Coronary artery (tissue), 2 donors: Measurements from ENCODE around the gene TRIO.

Experiments used
- DNase-seq: peaks from one replicate; pipeline ENCODE4 v3.0.0-alpha.2; 2017; ENCODE audit warnings: low spot score
- H3K27ac ChIP-seq, 2 donors: fragments of 200-600 bp; sonication (generic); one replicate each; pipeline ENCODE4 v1.5.1; 2016 to 2019
- H3K4me3 ChIP-seq: fragments of 200-600 bp; sonication (generic); 2 replicates; pipeline ENCODE4 v1.5.1; 2016; ENCODE audit warnings: mild to moderate bottlenecking, moderate library complexity
- TF ChIP-seq, protein P1 (sequence below): fragments of 200-600 bp; sonication (generic); IDR thresholded peaks from one replicate; pipeline ENCODE4 v1.5.1; 2019; ENCODE audit warnings: antibody characterized with exemption

Gene TRIO

DNA sequence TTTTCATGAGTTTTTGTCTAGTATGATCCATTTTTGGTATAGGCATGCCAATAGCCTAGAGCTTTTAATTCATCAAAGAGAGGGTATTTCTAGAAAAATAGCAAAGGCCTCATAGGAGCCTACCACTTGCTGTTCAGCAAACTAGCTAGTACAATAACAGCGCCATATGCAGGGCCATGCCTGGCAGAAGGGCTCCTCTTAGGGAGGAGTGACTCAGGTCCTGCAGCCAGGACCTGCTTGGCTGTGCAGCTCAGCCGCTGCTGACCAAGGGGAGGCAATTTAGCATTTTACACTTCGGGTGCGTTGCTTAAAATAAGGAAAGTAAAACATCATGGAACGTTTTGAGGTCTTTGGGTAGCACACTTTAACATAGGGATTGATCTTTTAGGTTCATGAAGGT, 100.6 kb downstream of the TRIO start:
- Histone ChIP-seq H3K4me3 (no peak overlapping the region), H3K27ac (no peak overlapping the region)
- DNase-seq = no peak
- TF ChIP-seq, protein P1, sequence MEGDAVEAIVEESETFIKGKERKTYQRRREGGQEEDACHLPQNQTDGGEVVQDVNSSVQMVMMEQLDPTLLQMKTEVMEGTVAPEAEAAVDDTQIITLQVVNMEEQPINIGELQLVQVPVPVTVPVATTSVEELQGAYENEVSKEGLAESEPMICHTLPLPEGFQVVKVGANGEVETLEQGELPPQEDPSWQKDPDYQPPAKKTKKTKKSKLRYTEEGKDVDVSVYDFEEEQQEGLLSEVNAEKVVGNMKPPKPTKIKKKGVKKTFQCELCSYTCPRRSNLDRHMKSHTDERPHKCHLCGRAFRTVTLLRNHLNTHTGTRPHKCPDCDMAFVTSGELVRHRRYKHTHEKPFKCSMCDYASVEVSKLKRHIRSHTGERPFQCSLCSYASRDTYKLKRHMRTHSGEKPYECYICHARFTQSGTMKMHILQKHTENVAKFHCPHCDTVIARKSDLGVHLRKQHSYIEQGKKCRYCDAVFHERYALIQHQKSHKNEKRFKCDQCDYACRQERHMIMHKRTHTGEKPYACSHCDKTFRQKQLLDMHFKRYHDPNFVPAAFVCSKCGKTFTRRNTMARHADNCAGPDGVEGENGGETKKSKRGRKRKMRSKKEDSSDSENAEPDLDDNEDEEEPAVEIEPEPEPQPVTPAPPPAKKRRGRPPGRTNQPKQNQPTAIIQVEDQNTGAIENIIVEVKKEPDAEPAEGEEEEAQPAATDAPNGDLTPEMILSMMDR = no peak

DNA sequence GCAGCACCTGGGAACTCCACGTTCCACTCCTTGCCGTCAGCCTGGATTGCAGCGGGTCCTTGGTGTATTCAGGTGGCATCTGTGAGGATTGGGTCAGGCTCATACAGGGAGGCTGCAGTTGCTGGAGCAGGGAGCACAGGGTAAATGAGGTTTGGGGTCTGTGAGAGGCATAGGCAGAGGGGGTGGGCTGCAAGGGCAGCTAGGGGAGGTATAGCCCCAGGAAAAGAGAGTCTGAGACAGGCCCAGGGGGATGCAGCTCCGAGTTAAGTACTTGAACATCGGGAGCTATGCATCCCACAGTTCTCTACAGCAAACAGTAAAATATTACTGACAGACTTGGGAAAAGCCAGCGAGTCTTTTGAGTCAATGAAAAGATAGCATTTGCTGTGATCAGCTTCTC, 101.6 kb downstream of the TRIO start:
- no peak overlapping the region for H3K4me3 ChIP-seq

DNA sequence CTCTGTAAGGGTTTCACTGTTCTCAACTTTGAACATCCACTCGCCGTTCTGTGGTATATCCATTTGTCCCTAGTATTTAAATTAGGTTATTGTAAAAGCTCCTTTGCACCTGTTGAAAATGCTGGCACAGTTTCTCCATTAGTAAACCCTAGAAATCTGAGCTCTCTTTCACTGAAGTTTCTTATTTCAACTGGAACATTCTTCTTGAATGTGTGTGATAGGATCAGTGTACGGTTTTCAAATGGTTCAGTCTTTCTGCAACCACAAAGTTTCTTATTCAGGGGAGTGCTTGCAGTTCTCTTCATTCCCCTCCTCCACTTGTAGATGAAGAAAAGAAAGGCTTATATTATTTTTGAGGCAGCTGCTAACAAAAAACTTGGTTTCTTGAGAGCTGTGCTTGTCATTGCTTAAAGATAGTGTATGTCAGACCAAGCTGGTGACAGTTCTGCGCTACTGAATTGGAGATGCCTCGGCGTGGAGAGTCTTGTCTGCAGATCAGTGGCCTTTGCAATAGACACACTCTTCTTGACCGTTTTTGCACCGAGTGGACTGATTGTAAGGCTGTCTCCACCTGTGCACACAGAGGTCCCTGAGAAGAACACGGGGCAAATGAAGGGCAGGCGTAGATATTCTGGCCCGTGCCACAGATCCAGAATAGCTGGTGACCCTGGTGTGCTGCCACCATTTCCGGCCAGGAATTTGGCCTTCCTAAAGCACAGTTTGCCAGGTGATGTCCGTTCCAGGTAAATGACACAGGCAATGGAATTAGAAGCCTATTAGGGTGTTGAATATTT, 102.2 kb downstream of the TRIO start:
- TF ChIP-seq, protein P1 = no peak
- Histone ChIP-seq H3K4me3 (no peak overlapping the region), H3K27ac (no peak overlapping the region)
- no peak for DNase-seq

More for the DNA sequence above, 101.6 kb downstream of the TRIO start:
- DNase-seq = no peak
- no peak overlapping the region for H3K27ac ChIP-seq
- TF ChIP-seq, protein P1 = no peak

DNA sequence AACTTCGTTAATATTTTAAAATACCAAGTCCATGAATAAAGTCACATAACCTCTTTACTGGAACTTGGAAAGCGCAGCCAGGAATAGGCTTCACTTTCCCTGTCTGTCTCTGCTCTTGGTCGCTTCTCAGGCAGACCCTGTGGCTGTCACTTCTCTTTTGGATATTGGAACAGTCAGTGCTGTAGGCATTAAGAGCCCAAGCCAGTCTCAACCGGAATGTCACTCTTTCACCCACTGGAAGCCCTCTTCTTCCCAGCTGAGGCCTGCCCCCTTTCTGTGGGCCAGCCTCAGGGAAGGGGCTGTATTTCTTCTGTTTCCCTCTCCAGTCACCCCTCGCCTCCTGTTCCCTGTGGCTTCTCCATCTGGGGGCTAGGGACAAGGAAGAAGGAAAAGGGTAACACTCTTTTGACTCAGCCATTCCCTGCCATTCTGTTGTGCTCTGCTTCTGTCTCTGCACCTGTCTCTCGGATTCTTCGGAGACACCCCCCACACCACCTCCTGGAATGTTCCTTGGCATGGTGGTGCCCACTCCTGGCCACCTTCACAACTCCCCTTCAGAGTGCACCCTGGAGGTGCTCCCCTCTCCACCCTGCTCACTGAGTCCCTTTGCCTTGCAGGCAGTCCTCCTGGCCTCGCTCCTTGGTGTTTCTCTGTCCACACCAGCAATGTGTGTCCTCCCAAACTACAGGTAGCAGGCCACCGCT, 103.4 kb downstream of the TRIO start:
- TF ChIP-seq, protein P1 = no peak
- Histone ChIP-seq H3K4me3 (no peak overlapping the region), H3K27ac (no peak overlapping the region)
- DNase-seq = no peak

DNA sequence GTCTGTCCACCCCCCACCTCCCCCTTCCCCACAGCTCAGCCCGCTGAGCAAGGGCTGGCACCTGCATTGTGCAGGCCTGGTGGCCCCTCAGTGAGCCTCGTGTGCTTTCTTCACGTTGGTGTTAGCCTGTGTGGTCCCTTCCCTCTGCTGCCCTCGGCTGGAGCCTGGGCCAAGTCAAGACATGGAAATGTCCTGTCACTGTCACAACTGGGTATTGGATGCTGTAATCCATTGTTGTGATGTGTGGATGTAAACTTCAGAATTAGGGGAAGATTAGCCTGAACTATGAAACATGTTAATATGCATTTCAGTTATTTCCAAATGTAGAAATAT, 103.9 kb downstream of the TRIO start:
- TF ChIP-seq, protein P1 = no peak
- H3K27ac ChIP-seq = no peak overlapping the region
- DNase-seq = no peak
- H3K4me3 ChIP-seq = no peak overlapping the region

DNA sequence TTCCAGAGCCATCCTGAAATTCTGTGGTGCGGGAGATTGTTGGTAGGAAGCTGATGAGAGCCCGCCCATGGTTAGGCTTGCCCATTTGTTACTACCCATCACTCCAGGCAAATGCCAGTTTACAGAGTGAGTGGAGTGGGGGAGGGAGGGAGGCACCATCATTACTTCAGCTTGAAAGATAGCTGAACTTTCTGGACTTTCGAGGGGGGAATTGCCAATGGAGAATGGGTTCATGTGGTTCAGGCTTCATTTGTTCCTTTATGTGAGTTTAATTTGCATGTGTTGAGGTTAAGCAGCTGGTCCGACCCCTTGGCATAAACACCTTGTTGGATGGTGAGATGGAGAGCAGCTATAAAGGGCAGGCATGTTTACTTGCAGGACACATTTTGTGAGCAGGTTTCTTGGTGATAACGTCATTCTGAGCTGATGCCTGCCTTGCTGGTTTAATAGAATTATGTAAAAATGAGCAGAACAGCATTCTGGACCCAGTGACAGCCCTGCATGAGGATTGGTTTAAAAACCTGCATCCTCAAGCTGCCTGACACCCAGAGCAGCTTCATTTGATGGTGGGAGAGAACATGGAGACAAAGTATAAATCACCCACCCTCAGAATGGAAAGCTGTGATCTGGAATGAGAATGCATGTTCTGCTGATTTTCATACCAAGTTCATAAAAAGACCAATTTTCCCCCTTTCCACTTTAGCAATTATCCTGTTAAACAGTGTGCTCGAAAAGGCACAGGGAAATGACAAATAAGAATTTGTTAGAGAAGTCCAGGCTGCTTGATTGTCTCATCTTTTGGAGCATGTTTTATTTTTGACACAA, 106.3 kb downstream of the TRIO start:
- Histone ChIP-seq H3K27ac (no peak overlapping the region), H3K4me3 (peak overlapping the region; percentile 1)
- no peak for DNase-seq
- TF ChIP-seq, protein P1 = no peak
